Sigmoid colon (tissue), 4 donors: ENCODE results near the gene KDM5A.

Experiments
- POLR2A ChIP-seq, 2 donors: fragments of 450-650 bp; IDR thresholded peaks; one replicate each; pipeline ENCODE4 v1.6.1; 2016; ENCODE audit warnings: antibody characterized with exemption in 2 of 2, mild to moderate bottlenecking in 2 of 2, moderate library complexity in 2 of 2
- POLR2AphosphoS5 ChIP-seq, 4 donors: sonication (generic); formaldehyde crosslinking; IDR thresholded peaks; one replicate each; pipeline ENCODE4 v1.6.1; 2017; ENCODE audit warnings: antibody characterized with exemption in 4 of 4
- TF ChIP-seq, protein P1 (sequence below), 4 experiments: fragments of 450-650 bp in 3 of 4; fragments of 200-600 bp in 1 of 4; IDR thresholded peaks; one replicate each; pipeline ENCODE4 v1.5.1; 2016 to 2019; ENCODE audit warnings: antibody characterized with exemption in 4 of 4, mild to moderate bottlenecking in 3 of 4, moderate library complexity in 2 of 4

DNA sequence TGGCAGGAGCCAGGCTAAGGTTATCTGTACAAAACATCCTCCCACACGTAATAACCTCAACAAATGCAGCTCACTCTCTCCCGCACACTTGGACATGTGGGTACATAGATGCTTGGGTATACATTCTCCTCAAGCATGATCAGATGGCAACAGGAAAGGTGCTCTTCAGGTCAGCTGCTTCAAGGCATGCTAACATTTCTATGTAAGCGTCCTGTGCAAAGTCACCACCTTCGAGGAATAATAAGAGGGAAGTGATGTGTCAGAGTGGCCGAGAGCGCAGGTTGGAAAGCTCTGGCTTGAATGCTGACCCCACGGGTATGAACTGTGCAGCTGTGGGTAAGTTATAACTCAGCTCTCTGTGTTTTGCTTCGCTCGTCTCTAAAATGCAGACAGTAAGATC, 151.0 kb downstream of the KDM5A start:
- TF ChIP-seq, protein P1, sequence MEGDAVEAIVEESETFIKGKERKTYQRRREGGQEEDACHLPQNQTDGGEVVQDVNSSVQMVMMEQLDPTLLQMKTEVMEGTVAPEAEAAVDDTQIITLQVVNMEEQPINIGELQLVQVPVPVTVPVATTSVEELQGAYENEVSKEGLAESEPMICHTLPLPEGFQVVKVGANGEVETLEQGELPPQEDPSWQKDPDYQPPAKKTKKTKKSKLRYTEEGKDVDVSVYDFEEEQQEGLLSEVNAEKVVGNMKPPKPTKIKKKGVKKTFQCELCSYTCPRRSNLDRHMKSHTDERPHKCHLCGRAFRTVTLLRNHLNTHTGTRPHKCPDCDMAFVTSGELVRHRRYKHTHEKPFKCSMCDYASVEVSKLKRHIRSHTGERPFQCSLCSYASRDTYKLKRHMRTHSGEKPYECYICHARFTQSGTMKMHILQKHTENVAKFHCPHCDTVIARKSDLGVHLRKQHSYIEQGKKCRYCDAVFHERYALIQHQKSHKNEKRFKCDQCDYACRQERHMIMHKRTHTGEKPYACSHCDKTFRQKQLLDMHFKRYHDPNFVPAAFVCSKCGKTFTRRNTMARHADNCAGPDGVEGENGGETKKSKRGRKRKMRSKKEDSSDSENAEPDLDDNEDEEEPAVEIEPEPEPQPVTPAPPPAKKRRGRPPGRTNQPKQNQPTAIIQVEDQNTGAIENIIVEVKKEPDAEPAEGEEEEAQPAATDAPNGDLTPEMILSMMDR (IDR thresholded peaks at IDR 0.05): no peak
- TF ChIP-seq POLR2A (IDR thresholded peaks at IDR 0.05) (no peak), POLR2AphosphoS5 (IDR thresholded peaks at IDR 0.05) (no peak)
